Thoracic aorta (tissue), 2 donors: Measurements from ENCODE around the gene IRAK2. TPM values are rescaled to one million over a fixed set of nuclear protein-coding genes. Genes with fewer than 3 reads are reported as not detected.

Source experiments
- ATAC-seq: fragments of 150-250 bp; one replicate; pipeline ENCODE4 v1.8.0; 2017; ENCODE audit warnings: low read depth; ENCODE audit not compliant: insufficient number of reproducible peaks, low FRiP score
- DNase-seq: peaks from one replicate; pipeline ENCODE4 v3.0.0-alpha.2; 2020; ENCODE audit warnings: low spot score
- H3K27ac ChIP-seq, 2 donors: fragments of 200-600 bp; sonication (generic); 1 replicate in 1 of 2; 2 replicates in 1 of 2; pipeline ENCODE4 v1.5.1; 2016; ENCODE audit warnings: mild to moderate bottlenecking in 2 of 2, moderate library complexity in 2 of 2
- H3K27me3 ChIP-seq: fragments of 200-600 bp; sonication (generic); replicated peaks from 2 replicates; pipeline ENCODE4 v1.6.0; 2016; ENCODE audit warnings: mild to moderate bottlenecking; ENCODE audit not compliant: insufficient read depth
- H3K36me3 ChIP-seq: fragments of 200-600 bp; sonication (generic); one replicate; pipeline ENCODE4 v1.5.1; 2016
- H3K4me1 ChIP-seq, 2 donors: fragments of 200-600 bp; sonication (generic); 1 replicate in 1 of 2; 2 replicates in 1 of 2; pipeline versions ENCODE4 v1.5.1 to v1.6.0; 2016; ENCODE audit warnings: low read depth in 2 of 2, mild to moderate bottlenecking in 1 of 2; ENCODE audit not compliant: control insufficient read depth in 1 of 2
- H3K4me3 ChIP-seq: fragments of 200-600 bp; sonication (generic); 2 replicates; pipeline ENCODE4 v1.5.1; 2016; ENCODE audit warnings: mild to moderate bottlenecking
- H3K9me3 ChIP-seq: fragments of 200-600 bp; sonication (generic); 2 replicates; pipeline ENCODE4 v1.5.1; 2016
- total RNA-seq, 2 donors: library from RNA; depleted of rRNA; stranded (reverse); fragments of >200 nt; gene quantifications; one replicate each; pipeline versions ENCODE4 v1.1.0 to v1.2.3, GENCODE V29; 2016
- TF ChIP-seq, protein P1 (sequence below): fragments of 200-600 bp; sonication (generic); IDR thresholded peaks from one replicate; pipeline ENCODE4 v1.5.1; 2019; ENCODE audit warnings: antibody characterized with exemption

The IRAK2 gene
- total RNA-seq, 2 donors from 2014 or later: 5.7 to 13.8 TPM

DNA sequence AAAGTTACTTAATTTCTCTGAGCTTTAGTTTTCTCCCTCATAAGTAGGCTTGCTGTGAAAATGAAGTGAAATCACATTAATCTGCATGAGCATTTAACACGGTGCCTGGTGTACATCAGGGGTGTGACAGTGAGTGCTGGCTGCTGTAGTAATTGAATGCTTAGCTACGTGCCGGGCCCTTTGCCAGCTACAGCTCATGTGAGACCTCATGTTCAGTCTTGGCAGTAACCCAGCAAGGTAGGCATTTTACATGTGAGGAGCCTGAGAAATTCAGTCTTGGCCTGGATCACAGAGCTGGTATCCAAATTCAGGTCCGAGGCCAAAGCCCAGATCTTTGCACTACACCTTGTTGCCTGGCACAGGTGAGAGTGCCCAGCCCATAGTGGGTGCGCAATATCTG is 118.9 kb downstream of the IRAK2 start:
- Histone ChIP-seq H3K36me3 (peaks cover 27% of the 10 kb centered on the region), H3K4me3 (no peak overlapping the region), H3K27ac (no peak overlapping the region), H3K4me1 (no peaks in the 10 kb centered on the region), H3K9me3 (no peaks in the 10 kb centered on the region), H3K27me3 (no peaks in the 10 kb centered on the region)
- ATAC-seq (no peak), DNase-seq (no peak)
- TF ChIP-seq, protein P1, sequence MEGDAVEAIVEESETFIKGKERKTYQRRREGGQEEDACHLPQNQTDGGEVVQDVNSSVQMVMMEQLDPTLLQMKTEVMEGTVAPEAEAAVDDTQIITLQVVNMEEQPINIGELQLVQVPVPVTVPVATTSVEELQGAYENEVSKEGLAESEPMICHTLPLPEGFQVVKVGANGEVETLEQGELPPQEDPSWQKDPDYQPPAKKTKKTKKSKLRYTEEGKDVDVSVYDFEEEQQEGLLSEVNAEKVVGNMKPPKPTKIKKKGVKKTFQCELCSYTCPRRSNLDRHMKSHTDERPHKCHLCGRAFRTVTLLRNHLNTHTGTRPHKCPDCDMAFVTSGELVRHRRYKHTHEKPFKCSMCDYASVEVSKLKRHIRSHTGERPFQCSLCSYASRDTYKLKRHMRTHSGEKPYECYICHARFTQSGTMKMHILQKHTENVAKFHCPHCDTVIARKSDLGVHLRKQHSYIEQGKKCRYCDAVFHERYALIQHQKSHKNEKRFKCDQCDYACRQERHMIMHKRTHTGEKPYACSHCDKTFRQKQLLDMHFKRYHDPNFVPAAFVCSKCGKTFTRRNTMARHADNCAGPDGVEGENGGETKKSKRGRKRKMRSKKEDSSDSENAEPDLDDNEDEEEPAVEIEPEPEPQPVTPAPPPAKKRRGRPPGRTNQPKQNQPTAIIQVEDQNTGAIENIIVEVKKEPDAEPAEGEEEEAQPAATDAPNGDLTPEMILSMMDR: no peak

DNA sequence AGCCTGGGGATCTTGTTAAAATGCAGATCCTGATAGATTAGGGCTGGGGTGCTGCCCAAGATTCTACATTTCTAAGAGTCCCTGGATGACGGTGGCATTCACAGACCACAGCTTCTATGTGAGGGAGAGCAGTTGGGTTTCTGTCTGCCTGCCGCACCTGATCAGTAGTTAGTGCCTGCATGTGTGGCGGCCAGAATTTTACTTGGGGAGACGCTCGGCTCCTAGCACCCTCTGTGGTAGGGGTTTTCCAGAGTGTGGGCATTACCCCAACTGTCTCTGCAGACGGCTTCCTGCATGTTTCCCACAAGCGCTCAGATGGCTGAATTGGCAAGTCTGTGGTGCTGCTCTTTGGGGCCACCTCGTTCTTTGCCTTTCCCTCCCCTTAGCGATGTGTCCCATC is 119.8 kb downstream of the IRAK2 start:
- Histone ChIP-seq H3K27ac (no peak overlapping the region), H3K4me1 (no peaks in the 10 kb centered on the region), H3K36me3 (peaks cover 20% of the 10 kb centered on the region), H3K27me3 (no peaks in the 10 kb centered on the region), H3K9me3 (no peaks in the 10 kb centered on the region), H3K4me3 (no peak overlapping the region)
- no peak for DNase-seq
- TF ChIP-seq, protein P1: no peak
- ATAC-seq: no peak

DNA sequence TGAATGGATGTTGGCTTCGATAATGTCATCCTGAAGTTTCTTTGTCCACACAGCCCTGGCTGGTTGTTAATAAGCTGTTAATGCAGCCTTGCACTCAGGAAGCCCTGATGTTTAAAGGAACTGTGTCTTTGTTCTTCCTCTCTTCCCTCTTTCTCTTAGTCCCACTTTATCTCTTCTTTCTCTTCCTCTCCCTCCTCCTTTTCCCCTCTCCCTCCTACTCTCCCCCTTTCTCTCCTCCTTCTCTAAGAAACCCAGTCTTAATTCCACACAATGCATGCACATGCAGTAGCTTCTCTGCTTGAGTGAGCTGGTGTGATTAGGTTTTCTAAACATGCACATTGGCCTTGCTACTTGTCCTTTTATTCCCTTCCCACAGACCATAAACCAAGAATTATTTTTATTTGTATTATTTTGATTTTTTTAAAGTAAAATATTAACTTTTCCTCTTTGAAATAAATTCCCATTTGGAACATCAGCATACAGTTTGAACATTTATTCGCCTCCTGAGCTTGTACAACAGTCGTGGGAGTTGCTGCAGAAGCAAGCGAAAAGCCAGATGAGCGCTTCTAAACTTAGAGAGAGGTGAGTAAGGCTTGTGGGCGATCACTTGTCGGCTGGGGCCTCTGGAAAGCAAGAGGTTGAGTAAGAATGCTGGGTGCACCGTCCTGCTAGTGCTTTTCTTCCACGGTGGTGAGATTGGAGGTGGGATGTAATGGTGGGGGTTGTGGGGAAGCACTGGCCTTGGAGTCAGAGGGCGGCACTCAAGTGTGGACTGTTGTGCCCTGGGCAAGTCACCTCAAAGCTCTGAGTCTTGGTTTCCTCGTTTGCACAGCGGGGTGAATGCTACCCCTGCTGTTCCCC is 120.8 kb downstream of the IRAK2 start:
- Histone ChIP-seq H3K4me1 (no peaks in the 10 kb centered on the region), H3K9me3 (no peaks in the 10 kb centered on the region), H3K4me3 (no peak overlapping the region), H3K36me3 (peaks cover 10% of the 10 kb centered on the region), H3K27ac (no peak overlapping the region), H3K27me3 (no peaks in the 10 kb centered on the region)
- ATAC-seq (no peak), DNase-seq (no peak)
- TF ChIP-seq, protein P1: no peak

DNA sequence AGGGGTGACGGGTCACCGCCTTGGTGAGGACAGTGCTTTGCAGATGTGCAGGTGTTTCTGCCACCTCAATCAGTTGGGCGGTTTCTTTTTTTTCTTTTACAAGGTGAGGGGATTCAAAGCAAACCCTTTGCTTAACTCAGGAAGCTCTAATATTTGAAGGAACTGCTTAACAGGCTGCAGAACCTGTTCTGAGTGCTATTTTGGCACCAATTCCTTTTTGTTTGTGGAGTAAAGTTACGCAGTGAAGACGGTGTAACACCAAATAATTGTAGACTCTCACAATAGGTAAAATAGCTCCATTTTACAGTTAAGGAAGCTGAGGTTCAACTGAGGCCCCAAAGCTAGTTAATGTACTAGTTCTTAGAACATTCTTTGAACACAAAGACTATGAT is 121.4 kb downstream of the IRAK2 start:
- no peaks in the 10 kb centered on the region for H3K9me3 ChIP-seq
- no peak for DNase-seq

DNA sequence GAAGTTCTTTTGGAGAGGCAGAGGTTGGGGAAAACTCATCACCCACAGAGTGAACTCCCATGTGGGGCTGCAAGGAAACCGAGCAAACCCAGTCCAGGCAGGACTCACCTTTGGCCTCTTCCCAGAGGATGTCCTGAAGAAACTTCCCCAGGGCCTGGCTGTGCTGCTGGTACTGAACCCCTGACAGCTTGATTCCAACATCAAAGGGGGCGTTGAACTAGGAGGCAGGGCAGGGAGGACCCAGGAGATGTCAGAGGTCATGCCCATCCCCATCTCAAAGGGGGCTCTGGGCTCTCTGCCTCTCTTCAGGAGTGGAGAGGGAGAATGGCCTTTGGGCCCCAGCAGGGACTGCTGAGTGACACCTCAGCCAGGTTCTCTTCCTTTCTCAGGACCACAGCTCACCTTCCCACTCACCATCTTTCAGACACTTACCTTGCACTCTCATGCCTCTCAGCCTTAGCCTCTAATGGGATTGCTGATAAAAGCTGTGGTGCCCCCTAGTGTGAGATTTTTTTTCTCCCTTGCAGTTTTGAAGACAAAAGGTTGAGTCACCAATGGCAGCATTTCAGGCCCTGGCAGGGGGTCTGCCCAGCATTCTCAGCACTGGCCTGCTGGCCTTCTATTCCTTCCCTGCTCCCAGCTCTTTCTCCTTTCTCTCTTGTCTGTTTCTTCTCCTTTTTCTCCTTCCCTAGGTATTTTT is 122.0 kb downstream of the IRAK2 start:
- ATAC-seq: no peak

More for the DNA sequence above, 121.4 kb downstream of the IRAK2 start:
- Histone ChIP-seq H3K4me3 (no peak overlapping the region), H3K36me3 (peaks cover 7% of the 10 kb centered on the region), H3K27me3 (no peaks in the 10 kb centered on the region), H3K27ac (no peak overlapping the region), H3K4me1 (no peaks in the 10 kb centered on the region)
- ATAC-seq: no peak
- TF ChIP-seq, protein P1: no peak

More for the DNA sequence above, 122.0 kb downstream of the IRAK2 start:
- TF ChIP-seq, protein P1: peak; percentile 36
- H3K4me3 ChIP-seq: no peak overlapping the region
- peak; percentile 31 for DNase-seq
- peaks cover 10% of the 10 kb centered on the region for H3K36me3 ChIP-seq
- H3K27ac ChIP-seq: no peak overlapping the region
- no peaks in the 10 kb centered on the region for H3K27me3 ChIP-seq
- H3K9me3 ChIP-seq: no peaks in the 10 kb centered on the region
- no peaks in the 10 kb centered on the region for H3K4me1 ChIP-seq
